SH-SY5Y (cell line): ENCODE measurements around the gene ACP2.

Experiments used
- GATA2 ChIP-seq: IDR thresholded peaks from 2 replicates; pipeline ENCODE4 v1.6.1; 2011; ENCODE audit warnings: mild to moderate bottlenecking, low read depth, low read length
- GATA3 ChIP-seq: IDR thresholded peaks from 2 replicates; pipeline ENCODE4 v1.6.1; 2011; ENCODE audit warnings: low read depth, mild to moderate bottlenecking, low read length, moderate library complexity

Gene ACP2

GRCh38 chr11:47272706-47273105 is 24.1 kb upstream of the ACP2 start:
- TF ChIP-seq GATA2 (no peak), GATA3 (no peak)

- TF ChIP-seq GATA3 (no peak), GATA2 (no peak)
These were observed 23.5 kb upstream of the ACP2 start for GRCh38 chr11:47271961-47272661.

GRCh38 chr11:47271328-47271727 is 22.7 kb upstream of the ACP2 start:
- TF ChIP-seq GATA2 (peak; percentile 67; the same call in 1 of the 2 replicates), GATA3 (no peak)

GRCh38 chr11:47270331-47271271 is 22.0 kb upstream of the ACP2 start:
- no peak for TF ChIP-seq GATA2
- TF ChIP-seq GATA3 = no peak

GRCh38 chr11:47269829-47270305 is 21.3 kb upstream of the ACP2 start, which contains the start of gene MADD:
Gene MADD (plus strand): TSS chr11:47270133.
- TF ChIP-seq GATA3 (no peak), GATA2 (no peak)

GRCh38 chr11:47269002-47269828 is 20.6 kb upstream of the ACP2 start:
- no peak for TF ChIP-seq GATA3
- TF ChIP-seq GATA2 = no peak

GRCh38 chr11:47268448-47269001 is 19.9 kb upstream of the ACP2 start:
- TF ChIP-seq GATA3 = no peak
- no peak for TF ChIP-seq GATA2

GRCh38 chr11:47267876-47268275 is 19.3 kb upstream of the ACP2 start:
- no peak for TF ChIP-seq GATA2
- TF ChIP-seq GATA3 = no peak

- TF ChIP-seq GATA2 (no peak), GATA3 (no peak)
These were observed 15.9 kb upstream of the ACP2 start for GRCh38 chr11:47264521-47264920.

GRCh38 chr11:47264119-47264518 is 15.5 kb upstream of the ACP2 start:
- TF ChIP-seq GATA2 (no peak), GATA3 (no peak)

- TF ChIP-seq GATA2 (no peak), GATA3 (no peak)
These were observed 12.7 kb upstream of the ACP2 start for GRCh38 chr11:47261291-47261800.

GRCh38 chr11:47260366-47260765 is 11.8 kb upstream of the ACP2 start:
- TF ChIP-seq GATA3 (no peak), GATA2 (no peak)
